Myocyte (in vitro differentiated cells): ENCODE data around the gene IMPDH1. TPM values are rescaled to one million over a fixed set of nuclear protein-coding genes. Genes with fewer than 3 reads are reported as not detected.
"Not testable (repeated sequence)": the region's sequence is repeated elsewhere in the genome, so short reads cannot be mapped to it uniquely, and the experiment has no call there.

Experiments
- DNase-seq: peaks from one replicate; pipeline ENCODE4 v3.0.0-alpha.2; 2012; ENCODE audit warnings: low read depth
- polyA plus RNA-seq: library from polyadenylated mRNA; unstranded; fragments of >200 nt; gene quantifications from one replicate; pipeline ENCODE4 v1.2.1, GENCODE V29; 2012; ENCODE audit warnings: missing spikeins
- total RNA-seq: library from RNA; depleted of rRNA; stranded (reverse); fragments of >200 nt; gene quantifications from 2 replicates; pipeline ENCODE4 v1.2.3, GENCODE V29; 2014

Gene IMPDH1
- total RNA-seq = 34.3 and 35.4 TPM in 2 replicates
- 46.3 TPM for polyA plus RNA-seq

GRCh38 chr7:128409596-128410450 lies at the start of gene IMPDH1:
IMPDH1 (minus strand) TSS chr7:128409982; CDS start chr7:128409901, 81 bp downstream.
- DNase-seq = peak; percentile 84

- peak; percentile 78 for DNase-seq
Measured at GRCh38 chr7:128459394-128459878, 49.7 kb upstream of the IMPDH1 start.

GRCh38 chr7:128458956-128459355 lies 49.2 kb upstream of the IMPDH1 start:
- DNase-seq = no peak

- DNase-seq = not testable (repeated sequence)
Measured at GRCh38 chr7:128457385-128457784, 47.6 kb upstream of the IMPDH1 start.

- DNase-seq = no peak
Measured at GRCh38 chr7:128456255-128456725, 46.5 kb upstream of the IMPDH1 start.

- peak; percentile 99 for DNase-seq
Measured at GRCh38 chr7:128455543-128456254, 45.9 kb upstream of the IMPDH1 start, which contains the start of gene HILPDA. HILPDA (plus strand) TSS chr7:128455878; CDS start chr7:128457269, 1,391 bp downstream.

- no peak for DNase-seq
Measured at GRCh38 chr7:128454808-128455542, 45.2 kb upstream of the IMPDH1 start.

- peak; percentile 91 for DNase-seq
Measured at GRCh38 chr7:128453836-128454804, 44.3 kb upstream of the IMPDH1 start.

GRCh38 chr7:128452552-128452951 lies 42.8 kb upstream of the IMPDH1 start:
- no peak for DNase-seq

- DNase-seq = no peak
Measured at GRCh38 chr7:128450913-128451312, 41.1 kb upstream of the IMPDH1 start.

GRCh38 chr7:128450409-128450808 lies 40.6 kb upstream of the IMPDH1 start:
- DNase-seq = peak; percentile 74

GRCh38 chr7:128448751-128449302 lies 39.0 kb upstream of the IMPDH1 start:
- no peak for DNase-seq

GRCh38 chr7:128447941-128448564 lies 38.3 kb upstream of the IMPDH1 start:
- no peak for DNase-seq

GRCh38 chr7:128446306-128446705 lies 36.5 kb upstream of the IMPDH1 start:
- peak; percentile 76 for DNase-seq

- no peak for DNase-seq
Measured at GRCh38 chr7:128443831-128444600, 34.2 kb upstream of the IMPDH1 start.

GRCh38 chr7:128442356-128442755 lies 32.6 kb upstream of the IMPDH1 start:
- no peak for DNase-seq

GRCh38 chr7:128437426-128438332 lies 27.9 kb upstream of the IMPDH1 start:
- no peak for DNase-seq
